Gastroesophageal sphincter (tissue), 3 donors: ENCODE results near the gene MESD.

Source experiments
- CTCF ChIP-seq, 4 experiments: fragments of 200-600 bp in 2 of 4; fragments of 450-650 bp in 2 of 4; sonication (generic) in 1 of 4; IDR thresholded peaks; one replicate each; pipeline ENCODE4 v1.5.1; 2017 to 2019; ENCODE audit warnings: antibody characterized with exemption in 4 of 4, mild to moderate bottlenecking in 2 of 4, moderate library complexity in 2 of 4
- EP300 ChIP-seq: sonication (generic); formaldehyde crosslinking; IDR thresholded peaks from one replicate; pipeline ENCODE4 v1.6.1; 2017; ENCODE audit warnings: antibody characterized with exemption, mild to moderate bottlenecking

DNA sequence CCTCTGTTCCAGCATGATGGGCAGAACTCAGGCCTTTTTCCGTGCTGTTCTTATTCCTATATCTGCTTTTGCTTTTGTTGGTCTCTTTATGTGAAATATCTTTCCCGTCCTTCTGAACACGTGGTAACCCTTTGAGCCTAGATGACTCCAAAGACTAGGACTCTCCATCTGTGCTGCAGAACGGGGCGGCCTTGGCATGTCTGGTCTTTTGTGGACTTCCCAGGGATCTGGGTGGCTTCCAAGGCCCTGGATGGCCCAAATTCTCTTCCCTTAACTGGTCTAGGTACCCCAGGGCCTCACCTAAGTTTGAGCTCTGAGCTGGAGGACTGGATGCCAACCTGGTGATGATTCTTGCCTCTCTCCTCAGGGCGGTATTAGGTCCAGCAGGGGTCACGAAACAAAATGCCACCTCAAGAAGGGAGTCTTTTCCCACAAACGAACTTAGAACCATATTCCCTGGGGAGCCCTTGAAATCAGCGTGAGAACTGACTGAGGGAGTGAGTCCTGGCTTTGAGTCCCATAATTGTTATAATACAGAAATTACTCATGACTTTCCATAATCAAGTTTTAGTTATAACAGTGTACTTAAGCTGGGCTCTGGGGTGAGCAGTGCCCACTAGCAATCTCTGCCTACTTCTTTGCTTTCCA lies 25.0 kb upstream of the MESD start:
- TF ChIP-seq CTCF (IDR thresholded peaks at IDR 0.05) (no peak), EP300 (no peak)
